Urothelium cell line (cell line): Measurements from ENCODE around the gene RUNX2.

Source experiments
- DNase-seq: peaks from one replicate; pipeline ENCODE4 v3.0.0; 2011; ENCODE audit warnings: low spot score, mixed read lengths
- FAIRE-seq: peaks from 2 replicates; lab custom pipeline; 2011; peaks lifted over from hg19 to GRCh38; lab: Jason Lieb, UNC

Gene RUNX2

GRCh38 chr6:45477790-45478189, 149.7 kb downstream of the RUNX2 start:
- no peak for DNase-seq
- FAIRE-seq, result no peak

GRCh38 chr6:45478240-45478639, 150.1 kb downstream of the RUNX2 start:
- FAIRE-seq (no peak), DNase-seq (no peak)

DNA sequence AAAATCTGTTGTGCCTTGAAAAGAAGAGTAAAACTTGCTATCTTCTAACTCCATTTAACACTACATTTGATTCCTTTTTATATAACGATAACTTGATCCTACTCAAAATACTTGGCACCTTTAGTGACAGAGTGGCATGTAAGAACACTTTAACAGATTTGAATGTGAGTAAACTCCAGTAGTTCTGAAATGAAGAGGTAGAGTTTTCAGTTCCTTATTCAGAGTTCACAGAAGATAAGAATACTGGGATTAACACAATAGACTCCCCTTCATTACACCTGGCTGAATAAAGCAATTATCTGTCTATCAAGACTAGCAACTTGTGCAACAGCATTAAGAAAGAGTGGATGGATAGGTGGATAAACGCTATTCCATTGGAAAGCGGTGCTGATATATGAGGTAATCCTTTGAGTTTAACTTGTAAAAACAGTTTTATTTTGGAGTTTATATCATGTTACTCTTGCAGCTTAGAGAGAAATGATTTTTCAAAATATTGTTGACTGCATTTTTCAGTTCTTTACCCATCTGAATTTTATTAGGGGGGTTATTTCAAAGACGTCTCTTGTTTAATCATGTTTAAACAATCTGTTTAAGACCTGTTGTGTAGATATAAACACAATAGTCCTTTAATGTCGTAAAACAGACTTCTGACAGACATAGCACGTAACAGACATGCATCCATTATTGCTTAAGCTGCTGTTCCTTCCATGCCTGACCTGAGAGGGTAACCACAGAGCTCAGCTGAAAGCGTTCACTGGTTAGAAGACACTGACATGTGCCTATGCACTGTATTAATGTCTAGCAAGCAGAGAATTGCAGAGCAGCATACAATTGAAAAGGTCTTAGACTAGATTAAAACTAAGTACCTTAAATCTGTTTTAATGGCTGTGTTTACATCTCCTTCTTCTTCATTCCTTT, 152.0 kb downstream of the RUNX2 start:
- DNase-seq, result no peak
- FAIRE-seq, result no peak

GRCh38 chr6:45480752-45481415, 152.8 kb downstream of the RUNX2 start:
- FAIRE-seq (no peak), DNase-seq (no peak)

GRCh38 chr6:45483021-45483420, 154.9 kb downstream of the RUNX2 start:
- DNase-seq (no peak), FAIRE-seq (no peak)

DNA sequence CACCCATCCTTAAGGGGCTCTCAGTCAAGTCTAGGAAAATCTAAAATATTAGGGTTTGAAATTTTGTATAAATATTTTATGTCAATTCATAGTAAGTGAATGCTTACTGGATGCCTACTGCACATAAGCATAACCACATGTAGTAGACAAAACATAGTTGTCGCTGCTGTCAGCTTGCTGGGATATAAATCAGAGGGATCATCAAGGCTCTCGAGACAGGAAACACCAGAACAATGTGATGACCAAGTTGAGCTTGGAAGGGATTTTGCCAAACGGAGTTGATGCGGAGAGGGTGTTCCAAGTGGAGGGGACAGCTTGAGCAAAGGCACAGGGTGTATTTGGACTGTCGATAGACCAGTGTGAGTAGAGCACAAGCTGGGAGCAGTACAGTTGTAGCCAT, 155.4 kb downstream of the RUNX2 start:
- no peak for FAIRE-seq
- no peak for DNase-seq

DNA sequence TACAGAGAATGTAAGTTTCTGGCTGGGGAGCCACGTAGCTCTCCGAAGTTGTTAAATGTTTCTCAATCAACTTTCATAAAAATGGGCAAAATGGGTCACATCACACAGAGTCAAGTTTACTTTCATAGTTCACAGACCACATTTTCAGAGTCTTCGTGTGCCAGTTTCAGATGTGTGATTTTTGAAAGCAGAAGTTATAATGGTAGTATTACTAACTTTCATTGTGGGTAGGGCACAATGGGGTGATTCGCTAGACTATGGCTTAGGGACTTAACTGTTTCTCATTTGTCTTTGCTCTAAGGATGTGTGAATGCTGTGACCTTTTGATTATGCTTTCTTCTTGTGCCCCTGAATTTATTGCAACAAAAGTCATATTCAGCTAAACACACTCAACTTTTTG, 158.6 kb downstream of the RUNX2 start:
- FAIRE-seq, result no peak
- no peak for DNase-seq

GRCh38 chr6:45487645-45488044, 159.5 kb downstream of the RUNX2 start:
- DNase-seq (no peak), FAIRE-seq (no peak)

DNA sequence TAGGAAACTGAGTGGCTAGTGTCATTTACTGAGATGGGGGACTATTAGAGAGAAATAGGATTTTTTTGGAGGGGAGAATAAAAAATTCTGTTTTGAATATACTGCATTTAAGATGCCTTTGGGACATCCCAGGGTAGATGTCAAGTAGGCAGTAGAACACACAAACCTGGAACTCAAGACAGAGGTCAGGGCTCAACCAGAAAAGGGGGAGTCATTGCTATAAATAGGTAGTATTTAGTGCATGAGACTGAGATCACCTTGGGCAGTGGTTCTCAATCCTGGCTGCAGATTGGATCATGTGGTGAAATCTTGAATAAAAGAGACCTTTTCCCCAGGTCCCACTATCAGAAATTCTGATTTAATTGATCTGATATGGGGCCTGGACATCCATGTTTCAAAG, 160.1 kb downstream of the RUNX2 start:
- FAIRE-seq, result no peak

DNA sequence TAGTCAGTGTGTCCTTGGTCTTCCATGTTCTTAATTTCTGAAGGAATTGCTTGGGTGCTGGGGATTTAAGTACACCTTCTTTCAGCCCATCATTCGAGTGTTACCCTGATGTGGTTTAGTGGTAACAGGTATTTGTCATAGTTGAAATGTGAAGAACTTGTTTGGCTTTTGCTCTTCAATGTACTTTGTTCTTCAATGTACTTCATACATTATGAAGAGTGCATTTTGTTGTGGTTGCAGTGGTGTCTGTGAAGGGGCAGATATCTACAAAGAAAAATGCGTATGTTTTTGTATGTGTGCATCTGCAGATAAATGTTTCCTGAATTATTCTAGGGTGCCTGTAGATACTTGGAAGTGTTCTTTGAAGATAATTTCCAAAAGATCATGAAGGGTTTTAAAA, 160.8 kb downstream of the RUNX2 start:
- DNase-seq, result no peak
- no peak for FAIRE-seq

More for the DNA sequence above, 160.1 kb downstream of the RUNX2 start:
- no peak for DNase-seq

- FAIRE-seq (no peak), DNase-seq (no peak)
Observed at GRCh38 chr6:45491048-45491735, 163.1 kb downstream of the RUNX2 start.

DNA sequence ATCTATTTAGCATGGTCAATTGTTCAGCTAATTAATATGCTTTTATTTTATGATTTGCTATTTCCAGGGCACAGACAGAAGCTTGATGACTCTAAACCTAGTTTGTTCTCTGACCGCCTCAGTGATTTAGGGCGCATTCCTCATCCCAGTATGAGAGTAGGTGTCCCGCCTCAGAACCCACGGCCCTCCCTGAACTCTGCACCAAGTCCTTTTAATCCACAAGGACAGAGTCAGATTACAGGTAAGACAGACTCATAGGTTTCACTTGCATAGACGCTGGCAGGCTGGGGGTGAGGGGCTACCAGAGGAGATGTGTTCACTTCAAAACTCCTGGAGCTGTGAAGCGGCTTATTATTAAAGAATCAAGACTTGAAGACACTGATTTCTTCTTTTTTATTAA, 163.7 kb downstream of the RUNX2 start:
- DNase-seq (no peak), FAIRE-seq (no peak)

DNA sequence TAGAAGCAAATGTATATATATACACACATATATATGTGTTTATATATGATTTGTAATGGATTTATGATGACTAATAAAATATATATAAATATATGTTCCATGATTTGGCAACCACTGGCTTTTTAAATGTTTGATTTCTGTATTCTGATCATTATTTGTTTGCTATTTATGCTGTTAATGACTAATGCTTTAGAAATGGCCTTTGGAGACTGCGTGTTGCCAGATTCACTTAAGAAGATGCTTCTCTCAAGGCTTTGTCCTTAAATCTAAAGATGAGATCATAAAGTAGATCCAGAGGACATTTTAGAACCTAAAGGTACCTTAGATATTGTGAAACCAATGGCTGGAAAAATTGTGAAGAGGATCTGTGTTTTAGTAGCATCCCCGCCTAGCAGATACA, 165.6 kb downstream of the RUNX2 start:
- no peak for DNase-seq
- no peak for FAIRE-seq

DNA sequence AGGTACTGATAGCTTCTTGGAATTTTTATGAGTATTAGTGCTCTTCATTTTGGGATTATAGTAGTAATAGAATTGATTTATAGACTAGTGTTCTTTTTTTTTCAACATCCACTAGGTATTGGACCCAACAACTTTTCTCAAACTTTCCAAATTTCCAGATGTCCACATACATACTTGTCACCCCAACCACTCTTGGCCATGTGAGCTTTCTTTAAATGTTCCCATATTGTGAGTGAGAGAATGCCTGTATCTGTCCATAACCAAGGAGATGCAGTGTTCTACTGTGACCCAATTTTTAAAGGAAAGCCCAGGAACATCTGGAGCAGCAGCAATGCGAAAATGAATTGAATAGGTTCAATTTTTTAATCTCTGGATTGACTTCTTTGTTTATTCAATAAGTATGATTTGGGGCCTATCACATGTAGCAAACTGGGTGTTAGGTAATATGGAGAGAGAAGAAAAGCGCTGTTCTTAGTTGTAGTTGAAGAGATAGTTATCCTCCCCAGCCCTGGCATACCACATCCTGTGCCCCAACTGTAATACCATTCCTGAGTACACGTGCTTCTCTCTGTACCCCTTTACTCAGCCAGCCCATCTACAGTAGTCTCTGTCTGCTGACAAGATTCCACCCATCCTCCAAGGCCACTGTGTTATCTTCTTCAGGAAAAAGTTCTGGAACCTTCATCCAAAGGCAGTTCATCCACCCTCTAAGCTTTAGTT, 166.4 kb downstream of the RUNX2 start:
- FAIRE-seq (no peak), DNase-seq (no peak)

GRCh38 chr6:45495429-45496084, 167.4 kb downstream of the RUNX2 start:
- no peak for DNase-seq
- no peak for FAIRE-seq

- DNase-seq, result no peak
- FAIRE-seq, result no peak
Observed at GRCh38 chr6:45496085-45496433, 167.9 kb downstream of the RUNX2 start.

DNA sequence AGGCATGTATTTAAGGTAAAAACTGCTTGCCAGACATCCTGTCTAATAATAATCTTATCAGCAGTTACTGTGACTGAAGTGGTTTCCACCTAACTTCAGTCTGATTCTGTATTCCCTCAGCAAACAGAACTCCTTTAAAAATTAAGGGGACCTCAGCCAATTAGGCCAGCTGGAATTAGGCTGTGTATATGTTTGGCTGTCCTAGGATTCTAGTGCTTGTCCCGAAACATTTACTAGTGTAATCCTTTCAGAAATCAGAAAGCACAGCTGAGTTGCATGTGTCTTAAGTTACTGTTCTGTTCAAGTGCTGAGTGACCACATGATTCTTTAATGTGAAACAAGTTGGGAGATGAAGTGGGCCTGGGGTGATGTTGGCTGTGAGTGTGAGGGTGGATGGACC, 170.5 kb downstream of the RUNX2 start:
- DNase-seq, result no peak
- FAIRE-seq, result no peak

DNA sequence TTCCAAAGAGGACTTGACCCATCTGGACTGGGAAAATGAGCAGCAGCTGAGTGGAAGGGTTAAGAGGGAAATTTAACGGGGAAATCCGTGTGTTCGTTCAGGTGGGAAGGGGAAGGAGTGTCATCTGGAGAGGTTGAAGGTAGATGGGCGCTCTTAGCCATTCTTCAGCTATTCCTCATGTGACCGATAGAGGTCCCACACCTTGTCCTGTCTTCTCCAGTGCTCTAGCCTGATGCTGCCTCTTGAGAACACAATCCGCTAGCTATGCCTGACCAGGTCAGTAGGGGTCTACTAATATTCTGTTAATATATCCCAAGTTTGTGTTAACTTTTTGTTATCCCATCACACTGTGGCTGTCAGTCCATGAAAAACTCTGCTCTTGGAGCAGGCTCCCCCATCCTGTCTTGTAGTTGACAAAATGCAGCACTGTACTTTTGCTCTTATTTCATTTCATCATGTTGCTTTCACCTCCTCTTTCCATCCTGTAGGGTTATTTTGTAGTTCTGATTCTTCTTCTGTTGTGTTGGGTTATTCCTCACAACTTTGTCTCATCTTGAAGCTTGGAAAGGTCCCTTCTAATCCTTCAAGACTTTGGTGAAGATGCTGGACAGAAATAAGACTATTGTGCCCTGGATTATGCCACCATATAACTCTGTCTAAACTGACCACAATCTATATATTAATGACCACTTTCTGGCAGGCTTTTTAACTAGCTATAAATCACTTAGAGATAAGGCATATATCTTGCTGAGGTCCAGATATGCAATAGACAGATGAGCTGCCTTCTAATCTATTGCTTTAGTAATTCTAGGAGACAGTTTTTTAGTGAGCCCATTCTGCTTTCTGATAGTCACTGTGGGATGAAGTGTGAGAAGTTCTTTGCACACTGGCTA, 173.0 kb downstream of the RUNX2 start:
- FAIRE-seq, result no peak
- DNase-seq, result no peak

DNA sequence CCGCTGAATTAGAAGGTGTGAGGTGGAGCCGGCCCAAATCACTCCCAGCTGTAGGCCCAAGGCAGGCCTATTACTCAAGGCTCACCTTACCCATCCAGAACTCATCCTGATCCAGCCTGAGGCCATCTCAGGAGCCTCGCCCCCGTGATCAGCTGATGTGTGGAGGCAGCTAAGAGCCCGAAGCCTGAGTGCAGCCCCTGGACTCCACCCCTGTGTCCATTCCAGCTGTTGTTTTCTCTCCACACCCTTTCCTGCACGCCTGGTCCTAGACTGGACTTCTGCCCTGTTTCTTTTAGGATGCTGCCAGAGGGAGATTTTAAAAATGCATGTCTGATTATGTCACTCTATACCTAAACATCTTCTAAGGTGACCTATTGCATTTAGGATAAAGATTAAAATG, 174.3 kb downstream of the RUNX2 start:
- FAIRE-seq, result no peak
- DNase-seq, result no peak

DNA sequence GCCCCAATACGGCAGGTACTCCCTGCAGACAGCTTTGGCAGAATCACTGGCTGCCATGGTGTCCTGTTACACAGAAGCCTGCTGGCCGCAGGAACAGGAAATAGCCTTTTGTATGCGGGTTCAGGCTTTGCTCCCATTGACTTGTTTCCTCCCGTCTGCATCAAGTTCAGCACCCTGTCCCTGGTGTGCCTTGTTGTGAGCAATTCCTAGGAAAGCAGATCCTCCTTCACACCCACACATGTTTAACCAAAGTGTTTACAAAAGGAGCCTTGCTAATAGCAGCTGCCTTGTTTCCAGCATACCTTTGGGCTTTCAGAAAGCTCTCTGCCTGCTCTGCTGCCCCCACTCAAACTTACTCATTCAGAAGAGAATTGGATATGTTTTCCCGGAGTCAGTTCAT, 176.8 kb downstream of the RUNX2 start:
- FAIRE-seq (no peak), DNase-seq (peak; percentile 66)
